C4-2B (cell line): ENCODE results near the gene OLFM4.

Experiments
- CTCF ChIP-seq: fragments of 450-650 bp; conservative IDR thresholded peaks from 2 replicates; pipeline ENCODE4 v1.5.1; 2017; ENCODE audit warnings: mild to moderate bottlenecking
- ZFX ChIP-seq: fragments of 450-650 bp; IDR thresholded peaks from 2 replicates; pipeline ENCODE4 v1.6.1; 2017

GRCh38 chr13:53028063-53028462, 550 bp upstream of the OLFM4 start:
- TF ChIP-seq CTCF: no peak
- TF ChIP-seq ZFX: no peak
